ENCODE measurements around the gene UBAC2. TPM values are rescaled to one million over a fixed set of nuclear protein-coding genes. Genes with fewer than 3 reads are reported as not detected.

Gene UBAC2
- total RNA-seq, 1 experiment from 2014 or later: 45.8 TPM

GRCh38 chr13:99179460-99179859 is 21.2 kb upstream of the UBAC2 start:
- Histone ChIP-seq H3K27ac (ENCODE audit: low read depth, low read length, poor library complexity, severe bottlenecking) (no peak overlapping the region), H3K9me3 (ENCODE audit: low read depth, low read length, poor library complexity, severe bottlenecking) (peaks cover 5% of the 10 kb centered on the region), H3K4me1 (ENCODE audit: insufficient read depth, low read length, poor library complexity, severe bottlenecking) (no peaks in the 10 kb centered on the region), H3K36me3 (ENCODE audit: insufficient read depth, low read length, poor library complexity, severe bottlenecking) (no peaks in the 10 kb centered on the region), H3K4me3 (ENCODE audit: low read depth, low read length, poor library complexity, severe bottlenecking) (no peak overlapping the region), H3K27me3 (replicated peaks; ENCODE audit: insufficient read depth, low read depth, low read length, poor library complexity) (no peaks in the 10 kb centered on the region)
- intact Hi-C loops (cut with micrococcal nuclease; ENCODE audit: unreplicated experiment): no loop called here
- no peak for DNase-seq (ENCODE audit: low spot score)
- CTCF ChIA-PET: no interaction called here
- POLR2A ChIA-PET (ENCODE audit: low non-redundant PET): no interaction called here
- BruUV-seq (replicated peaks): no TSS peak
- TF ChIP-seq EZH2 (IDR thresholded peaks at IDR 0.05; ENCODE audit: borderline replicate concordance, low read depth, low read length, poor library complexity, severe bottlenecking): no peak
- TF ChIP-seq CTCF (conservative IDR thresholded peaks at IDR 0.05; ENCODE audit: low read depth, low read length): no peak

GRCh38 chr13:99182439-99182838 is 18.2 kb upstream of the UBAC2 start:
- no peaks in the 10 kb centered on the region for H3K27me3 ChIP-seq (replicated peaks; ENCODE audit: insufficient read depth, low read depth, low read length, poor library complexity)
- H3K9me3 ChIP-seq (ENCODE audit: low read depth, low read length, poor library complexity, severe bottlenecking): peaks cover 5% of the 10 kb centered on the region
- ChIA-PET POLR2A (ENCODE audit: low non-redundant PET) (no interaction called here), CTCF (no interaction called here)
- H3K4me3 ChIP-seq (ENCODE audit: low read depth, low read length, poor library complexity, severe bottlenecking): no peak overlapping the region
- H3K27ac ChIP-seq (ENCODE audit: low read depth, low read length, poor library complexity, severe bottlenecking): no peak overlapping the region
- DNase-seq (ENCODE audit: low spot score): no peak
- H3K4me1 ChIP-seq (ENCODE audit: insufficient read depth, low read length, poor library complexity, severe bottlenecking): no peaks in the 10 kb centered on the region
- intact Hi-C loops (cut with micrococcal nuclease; ENCODE audit: unreplicated experiment): no loop called here
- no peaks in the 10 kb centered on the region for H3K36me3 ChIP-seq (ENCODE audit: insufficient read depth, low read length, poor library complexity, severe bottlenecking)
- no TSS peak for BruUV-seq (replicated peaks)
- TF ChIP-seq EZH2 (IDR thresholded peaks at IDR 0.05; ENCODE audit: borderline replicate concordance, low read depth, low read length, poor library complexity, severe bottlenecking) (no peak), CTCF (conservative IDR thresholded peaks at IDR 0.05; ENCODE audit: low read depth, low read length) (no peak)

- POLR2A ChIA-PET (ENCODE audit: low non-redundant PET): no interaction called here
Measured at GRCh38 chr13:99185606-99186005, 15.0 kb upstream of the UBAC2 start.

More at GRCh38 chr13:99185606-99186005, 15.0 kb upstream of the UBAC2 start:
- H3K36me3 ChIP-seq (ENCODE audit: insufficient read depth, low read length, poor library complexity, severe bottlenecking): no peaks in the 10 kb centered on the region
- DNase-seq (ENCODE audit: low spot score): no peak
- peaks cover 5% of the 10 kb centered on the region for H3K9me3 ChIP-seq (ENCODE audit: low read depth, low read length, poor library complexity, severe bottlenecking)
- H3K27ac ChIP-seq (ENCODE audit: low read depth, low read length, poor library complexity, severe bottlenecking): no peak overlapping the region
- H3K27me3 ChIP-seq (replicated peaks; ENCODE audit: insufficient read depth, low read depth, low read length, poor library complexity): no peaks in the 10 kb centered on the region
- BruUV-seq (replicated peaks): no TSS peak
- CTCF ChIA-PET: no interaction called here
- H3K4me1 ChIP-seq (ENCODE audit: insufficient read depth, low read length, poor library complexity, severe bottlenecking): no peaks in the 10 kb centered on the region
- TF ChIP-seq CTCF (conservative IDR thresholded peaks at IDR 0.05; ENCODE audit: low read depth, low read length) (no peak), EZH2 (IDR thresholded peaks at IDR 0.05; ENCODE audit: borderline replicate concordance, low read depth, low read length, poor library complexity, severe bottlenecking) (no peak)
- intact Hi-C loops (cut with micrococcal nuclease; ENCODE audit: unreplicated experiment): no loop called here
- no peak overlapping the region for H3K4me3 ChIP-seq (ENCODE audit: low read depth, low read length, poor library complexity, severe bottlenecking)
